ENCODE results near the gene KCNG2. TPM values are rescaled to one million over a fixed set of nuclear protein-coding genes. Genes with fewer than 3 reads are reported as not detected.
A peak's percentile ranks its signal among the peaks of the same experiment; 100 is the strongest.

Gene KCNG2, protein sequence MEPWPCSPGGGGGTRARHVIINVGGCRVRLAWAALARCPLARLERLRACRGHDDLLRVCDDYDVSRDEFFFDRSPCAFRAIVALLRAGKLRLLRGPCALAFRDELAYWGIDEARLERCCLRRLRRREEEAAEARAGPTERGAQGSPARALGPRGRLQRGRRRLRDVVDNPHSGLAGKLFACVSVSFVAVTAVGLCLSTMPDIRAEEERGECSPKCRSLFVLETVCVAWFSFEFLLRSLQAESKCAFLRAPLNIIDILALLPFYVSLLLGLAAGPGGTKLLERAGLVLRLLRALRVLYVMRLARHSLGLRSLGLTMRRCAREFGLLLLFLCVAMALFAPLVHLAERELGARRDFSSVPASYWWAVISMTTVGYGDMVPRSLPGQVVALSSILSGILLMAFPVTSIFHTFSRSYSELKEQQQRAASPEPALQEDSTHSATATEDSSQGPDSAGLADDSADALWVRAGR
- total RNA-seq (2014; rRNA removed; shearing (Covaris generic)) = not detected in 2 replicates
- total RNA-seq (2022) = not detected in 2 replicates
- not detected for Bru-seq, nascent RNA
- percentile 4 among the genes with signal in this experiment for BruChase-seq, experiment 1, labeled RNA remaining after a 6-hour chase
- not detected for BruChase-seq, experiment 2, labeled RNA remaining after a 2-hour chase
- long read RNA-seq = 0 reads

DNA sequence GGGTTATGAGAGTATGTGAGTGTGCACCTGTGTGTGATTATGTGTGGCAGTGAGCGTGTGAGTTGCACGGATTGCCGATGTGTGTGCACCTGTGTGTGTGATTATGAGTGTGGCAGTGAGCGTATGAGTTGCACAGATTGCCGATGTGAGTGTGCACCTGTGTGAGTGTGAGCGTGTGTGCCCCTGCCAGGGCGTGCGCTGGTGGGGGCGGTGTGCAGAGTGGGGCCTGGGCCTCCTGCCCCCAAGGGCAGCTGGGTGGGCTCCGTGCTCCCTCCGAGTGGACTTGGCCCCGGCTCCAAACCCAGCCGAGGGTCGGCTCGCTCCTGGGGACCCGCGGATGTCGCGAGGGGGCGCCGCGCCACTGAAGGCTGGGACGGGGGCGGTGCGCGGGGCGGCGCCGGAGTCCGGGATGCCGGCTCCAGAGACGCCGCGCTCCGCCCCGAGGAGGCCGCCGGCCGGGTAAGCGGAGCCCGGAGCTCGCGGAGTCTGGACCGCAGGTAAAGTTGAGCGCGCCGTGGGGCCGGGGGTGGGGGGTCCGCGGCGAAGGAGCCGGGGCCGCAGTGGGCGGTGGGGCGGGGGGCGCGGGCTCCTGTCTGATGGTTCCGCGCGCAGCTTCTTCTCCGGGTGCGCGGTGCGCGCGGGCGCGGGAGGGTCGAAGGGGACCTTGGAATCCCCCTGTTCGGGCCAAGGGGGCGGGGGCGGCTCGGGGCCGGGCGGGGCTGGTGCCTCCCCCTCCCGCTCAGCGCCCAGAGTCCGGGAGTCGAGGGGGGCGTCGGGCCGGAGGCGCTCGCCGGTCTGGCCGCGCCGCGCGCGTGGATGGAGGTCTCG lies at the start of gene KCNG2:
Gene KCNG2, plus strand, starts transcription at position 421 of the 828 bp plus-strand sequence. CDS start 65,730 bp downstream, outside the sequence.
- intact Hi-C loops (cut with micrococcal nuclease; ENCODE audit: unreplicated experiment) = no loop called here
- CTCF ChIA-PET (ENCODE audit: unreplicated experiment) = no interaction called here

DNA sequence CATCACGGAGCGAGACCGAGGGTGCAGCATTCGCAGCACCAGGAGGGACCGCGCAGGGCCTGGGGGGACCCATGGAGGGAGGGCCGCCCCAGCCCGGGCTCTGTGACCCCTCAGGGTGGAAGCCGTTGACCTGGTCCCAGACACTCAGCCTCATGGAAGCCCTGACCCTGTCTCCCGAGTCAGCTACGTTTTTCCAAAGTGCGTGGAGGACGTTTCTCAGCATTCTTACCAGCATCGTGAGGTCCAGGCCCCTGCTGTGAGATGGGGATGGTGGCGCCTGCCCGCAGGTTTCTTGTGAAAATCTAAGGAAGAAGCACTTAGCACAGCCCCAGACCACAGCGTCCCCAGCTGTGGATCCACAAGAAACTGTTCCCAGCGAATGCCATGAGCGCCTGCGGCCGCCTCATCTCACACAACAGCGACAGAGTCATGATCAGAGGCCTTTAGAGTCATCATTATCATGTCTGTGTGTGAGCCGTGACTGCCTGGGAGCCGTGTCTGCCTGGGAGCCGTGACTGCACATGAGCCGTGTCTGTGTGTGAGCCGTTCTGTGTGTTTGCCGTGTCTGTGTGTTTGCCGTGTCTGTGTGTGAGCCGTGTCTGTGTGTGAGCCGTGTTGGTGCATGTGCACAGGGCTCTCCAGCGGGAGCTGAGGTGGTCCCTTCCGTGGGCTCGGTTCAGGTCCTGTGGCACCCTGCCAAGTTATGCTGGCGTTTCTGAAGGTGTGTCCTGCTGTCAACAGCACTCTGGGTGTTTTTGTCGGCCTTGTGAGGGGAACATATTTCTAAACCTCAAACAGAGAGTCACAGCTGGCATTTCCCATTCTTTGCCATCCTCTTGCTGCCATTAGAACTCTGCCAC lies 49.2 kb upstream of the KCNG2 start:
- intact Hi-C loops (cut with micrococcal nuclease; ENCODE audit: unreplicated experiment) = no loop called here
- H3K4me2 ChIP-seq (ENCODE audit: low read length) = no peak overlapping the region
- CTCF ChIA-PET (ENCODE audit: unreplicated experiment) = no interaction called here
- no peaks in the 10 kb centered on the region for H3K9me3 ChIP-seq (ENCODE audit: low read length)
- no peak for TF ChIP-seq EZH2phosphoT487 (IDR thresholded peaks at IDR 0.05; ENCODE audit: borderline replicate concordance, low read depth, low read length)
- TF ChIP-seq, protein P1, sequence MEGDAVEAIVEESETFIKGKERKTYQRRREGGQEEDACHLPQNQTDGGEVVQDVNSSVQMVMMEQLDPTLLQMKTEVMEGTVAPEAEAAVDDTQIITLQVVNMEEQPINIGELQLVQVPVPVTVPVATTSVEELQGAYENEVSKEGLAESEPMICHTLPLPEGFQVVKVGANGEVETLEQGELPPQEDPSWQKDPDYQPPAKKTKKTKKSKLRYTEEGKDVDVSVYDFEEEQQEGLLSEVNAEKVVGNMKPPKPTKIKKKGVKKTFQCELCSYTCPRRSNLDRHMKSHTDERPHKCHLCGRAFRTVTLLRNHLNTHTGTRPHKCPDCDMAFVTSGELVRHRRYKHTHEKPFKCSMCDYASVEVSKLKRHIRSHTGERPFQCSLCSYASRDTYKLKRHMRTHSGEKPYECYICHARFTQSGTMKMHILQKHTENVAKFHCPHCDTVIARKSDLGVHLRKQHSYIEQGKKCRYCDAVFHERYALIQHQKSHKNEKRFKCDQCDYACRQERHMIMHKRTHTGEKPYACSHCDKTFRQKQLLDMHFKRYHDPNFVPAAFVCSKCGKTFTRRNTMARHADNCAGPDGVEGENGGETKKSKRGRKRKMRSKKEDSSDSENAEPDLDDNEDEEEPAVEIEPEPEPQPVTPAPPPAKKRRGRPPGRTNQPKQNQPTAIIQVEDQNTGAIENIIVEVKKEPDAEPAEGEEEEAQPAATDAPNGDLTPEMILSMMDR (conservative IDR thresholded peaks at IDR 0.05; ENCODE audit: low read length) = no peak
- POLR2A ChIA-PET = no interaction called here
- no peaks in the 10 kb centered on the region for H4K20me1 ChIP-seq (ENCODE audit: insufficient read depth, low read length)
- DNase-seq (ENCODE audit: low spot score) = no peak
- H3K27ac ChIP-seq (ENCODE audit: low read depth, low read length, poor library complexity, severe bottlenecking) = no peak overlapping the region
- no TSS peak for BruUV-seq (replicated peaks)
- no peak overlapping the region for H3K4me3 ChIP-seq (ENCODE audit: low read depth, low read length, poor library complexity, severe bottlenecking)
- no peaks in the 10 kb centered on the region for H3K79me2 ChIP-seq (ENCODE audit: insufficient read depth, low read depth, low read length)
- no peaks in the 10 kb centered on the region for H3K9me2 ChIP-seq (ENCODE audit: insufficient read depth, low read length)
- H2AFZ ChIP-seq (ENCODE audit: low read length) = no peak overlapping the region
- H3K4me1 ChIP-seq (ENCODE audit: insufficient read depth, low read length, poor library complexity, severe bottlenecking) = no peaks in the 10 kb centered on the region
- no peaks in the 10 kb centered on the region for H3K36me3 ChIP-seq (ENCODE audit: insufficient read depth, low read length)

More for the DNA sequence above, at the start of gene KCNG2:
- DNase-seq (ENCODE audit: low spot score) = no peak
- TF ChIP-seq EZH2phosphoT487 (IDR thresholded peaks at IDR 0.05; ENCODE audit: borderline replicate concordance, low read depth, low read length) = no peak
- TF ChIP-seq, protein P1 (conservative IDR thresholded peaks at IDR 0.05; ENCODE audit: low read length) = no peak
- peaks cover 15% of the 10 kb centered on the region for H3K4me1 ChIP-seq (ENCODE audit: insufficient read depth, low read length, poor library complexity, severe bottlenecking)
- H3K4me3 ChIP-seq (ENCODE audit: low read depth, low read length, poor library complexity, severe bottlenecking) = no peak within 1 kb of the TSS
- no TSS peak for BruUV-seq (replicated peaks)
- H3K9me3 ChIP-seq (ENCODE audit: low read length) = no peaks in the 10 kb centered on the region
- H3K79me2 ChIP-seq (ENCODE audit: insufficient read depth, low read depth, low read length) = no peaks in the 10 kb centered on the region
- H3K36me3 ChIP-seq (ENCODE audit: insufficient read depth, low read length) = no peaks in the 10 kb centered on the region
- H2AFZ ChIP-seq (ENCODE audit: low read length) = no peak within 1 kb of the TSS
- H3K4me2 ChIP-seq (ENCODE audit: low read length) = no peak within 1 kb of the TSS
- POLR2A ChIA-PET = no interaction called here
- H4K20me1 ChIP-seq (ENCODE audit: insufficient read depth, low read length) = no peaks in the 10 kb centered on the region
- H3K9me2 ChIP-seq (ENCODE audit: insufficient read depth, low read length) = no peaks in the 10 kb centered on the region
- H3K27ac ChIP-seq (ENCODE audit: low read depth, low read length, poor library complexity, severe bottlenecking) = no peak within 1 kb of the TSS

Data from OCI-LY7 (cell line).